GM10266 (cell line): ENCODE results near the gene IQGAP3.
"Not testable (repeated sequence)": the region's sequence is repeated elsewhere in the genome, so short reads cannot be mapped to it uniquely, and the experiment has no call there.

Experiments
- DNase-seq: peaks from one replicate; pipeline ENCODE4 v3.0.0; 2012; ENCODE audit errors: extremely low spot score
- CTCF ChIP-seq: IDR thresholded peaks from 2 replicates; pipeline ENCODE4 v1.5.1; 2012; ENCODE audit warnings: mild to moderate bottlenecking, low read depth; ENCODE audit not compliant: control insufficient read depth, insufficient read depth; ENCODE audit errors: missing control alignments

The IQGAP3 gene

GRCh38 chr1:156553860-156554485 is 18.4 kb downstream of the IQGAP3 start:
- no peak for DNase-seq
- TF ChIP-seq CTCF = no peak

DNA sequence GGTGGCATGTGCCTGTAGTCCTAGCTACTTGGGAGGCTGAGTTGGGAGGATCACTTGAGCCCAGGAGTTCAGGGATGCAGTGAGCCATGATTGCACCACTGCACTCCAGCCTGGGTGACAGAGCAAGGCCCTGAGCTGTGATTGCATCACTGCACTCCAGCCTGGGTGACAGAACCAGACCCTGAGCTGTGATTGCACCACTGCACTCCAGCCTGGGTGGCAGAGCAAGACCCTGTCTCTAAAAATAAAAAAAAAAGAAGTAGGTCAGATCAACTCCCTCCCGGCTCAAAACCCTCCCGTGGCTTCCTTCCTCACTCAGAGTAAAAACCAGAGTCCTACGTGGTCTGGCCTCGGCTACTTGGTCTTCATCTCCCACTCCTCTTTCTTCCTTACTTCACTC is 19.4 kb downstream of the IQGAP3 start:
- DNase-seq = not testable (repeated sequence)

DNA sequence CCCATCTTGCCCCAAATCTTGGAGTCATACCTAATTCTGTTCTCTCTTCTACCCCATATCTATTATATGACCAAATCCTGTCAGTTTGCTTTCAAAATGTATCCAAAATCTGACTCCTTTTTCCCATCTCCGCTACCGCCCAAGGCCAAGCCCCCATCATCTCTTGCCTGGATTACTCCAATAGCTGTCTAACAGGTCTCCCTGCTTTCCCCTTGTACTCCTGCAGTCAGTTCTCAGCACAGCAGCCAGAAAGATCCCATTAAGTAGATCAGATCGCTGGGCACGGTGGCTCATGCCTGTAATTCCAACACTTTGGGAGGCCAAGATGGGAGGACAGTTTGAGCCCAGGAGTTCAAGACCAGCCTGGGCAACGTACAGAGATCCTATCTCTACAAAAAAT is 19.8 kb downstream of the IQGAP3 start:
- no peak for DNase-seq
- no peak for TF ChIP-seq CTCF

DNA sequence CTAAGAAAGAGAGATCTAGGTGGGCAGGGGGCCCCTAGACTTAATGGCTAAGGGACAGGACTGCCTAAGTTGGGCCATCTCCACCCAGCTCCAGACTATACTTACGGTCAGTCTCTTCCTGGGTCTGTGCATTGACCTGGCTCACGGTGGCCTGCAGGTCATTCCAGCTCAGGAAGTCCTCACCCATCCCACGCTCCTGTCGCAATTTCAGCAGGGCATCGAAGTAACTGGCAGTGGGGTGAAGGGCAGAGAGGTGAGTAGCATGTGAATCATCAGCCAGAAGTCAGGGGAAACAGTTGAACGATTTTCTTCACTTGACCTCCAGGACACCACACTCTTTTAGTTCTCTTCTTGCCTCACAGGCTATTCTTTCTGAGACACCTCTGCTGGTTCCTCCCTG is 20.5 kb downstream of the IQGAP3 start:
- DNase-seq = no peak
- no peak for TF ChIP-seq CTCF

DNA sequence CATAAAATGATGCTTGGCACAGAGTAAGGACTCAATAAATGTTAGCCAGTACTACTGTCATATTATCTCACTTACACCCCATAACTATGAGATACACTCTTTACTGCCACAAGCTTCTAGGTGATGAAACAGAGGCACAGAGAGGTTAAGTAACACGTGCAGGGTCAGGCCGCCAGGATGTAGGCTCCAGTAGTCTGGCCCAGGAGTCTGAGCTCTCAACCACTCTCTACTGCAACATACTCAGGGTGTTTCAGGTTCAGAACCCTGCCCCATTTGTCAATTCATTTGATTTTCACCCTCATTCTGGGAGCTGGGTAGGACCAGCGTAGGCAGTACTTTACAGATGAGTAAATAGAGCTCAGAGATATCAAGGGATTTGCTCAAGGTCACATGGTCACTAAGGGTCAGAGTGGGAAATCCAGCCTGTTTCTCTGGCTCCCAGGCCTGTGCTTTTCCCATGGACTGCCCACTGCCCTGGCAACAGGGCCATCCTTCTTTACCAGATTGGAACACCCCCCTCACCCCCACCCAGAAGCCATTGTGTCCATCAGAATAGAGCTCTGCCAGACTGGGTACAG is 21.2 kb downstream of the IQGAP3 start:
- no peak for TF ChIP-seq CTCF
- no peak for DNase-seq

- no peak for DNase-seq
- no peak for TF ChIP-seq CTCF
Measured at GRCh38 chr1:156550346-156550745, 22.0 kb downstream of the IQGAP3 start.

DNA sequence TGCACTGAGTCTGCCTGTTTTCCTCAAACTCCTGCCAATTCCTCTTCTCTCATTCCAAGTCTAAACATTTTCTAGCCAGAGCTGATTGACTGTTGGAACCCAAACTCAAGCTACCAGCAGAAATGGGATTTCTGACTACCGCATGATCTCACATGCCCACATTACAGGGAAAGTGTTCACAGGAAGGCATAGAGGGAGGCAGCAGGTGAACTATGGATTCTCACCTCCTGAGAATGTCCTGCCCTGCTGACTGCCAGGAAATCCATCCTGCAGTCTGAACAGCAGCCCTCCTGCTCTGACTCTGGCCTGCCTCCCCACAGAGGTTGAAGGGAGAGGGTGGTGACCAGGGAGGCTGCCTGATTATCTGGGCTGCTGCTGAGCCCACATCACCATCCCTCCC is 22.5 kb downstream of the IQGAP3 start:
- no peak for TF ChIP-seq CTCF
- DNase-seq = no peak

DNA sequence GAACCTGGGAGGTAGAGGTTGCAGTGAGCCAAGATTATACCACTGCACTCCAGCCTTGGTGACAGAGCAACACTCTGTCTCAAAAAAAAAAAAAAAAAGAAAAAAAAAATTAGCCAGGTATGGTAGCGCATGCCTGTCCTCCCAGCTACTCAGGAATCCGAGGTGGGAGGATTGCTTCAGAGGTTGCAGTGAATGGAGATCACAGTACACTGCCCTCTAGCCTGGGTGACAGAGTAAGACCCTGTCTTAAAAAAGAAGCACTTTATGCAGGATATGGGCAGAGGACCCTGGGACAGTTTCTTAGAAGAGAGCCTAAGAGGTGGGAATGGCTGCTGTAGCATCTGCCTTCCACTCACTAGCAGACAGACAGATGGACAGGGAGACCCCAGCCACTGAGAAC is 23.0 kb downstream of the IQGAP3 start:
- no peak for DNase-seq
- TF ChIP-seq CTCF = no peak
